ENCODE results near the gene ACVRL1. TPM values are rescaled to one million over a fixed set of nuclear protein-coding genes. Genes with fewer than 3 reads are reported as not detected.

Gene ACVRL1
- total and polyA plus RNA-seq, 9 of the 15 experiments (the other 6 are each of a cell fraction or from before 2014, with no cell fraction given), result 0.07 to 1.4 (median 0.30) TPM

DNA sequence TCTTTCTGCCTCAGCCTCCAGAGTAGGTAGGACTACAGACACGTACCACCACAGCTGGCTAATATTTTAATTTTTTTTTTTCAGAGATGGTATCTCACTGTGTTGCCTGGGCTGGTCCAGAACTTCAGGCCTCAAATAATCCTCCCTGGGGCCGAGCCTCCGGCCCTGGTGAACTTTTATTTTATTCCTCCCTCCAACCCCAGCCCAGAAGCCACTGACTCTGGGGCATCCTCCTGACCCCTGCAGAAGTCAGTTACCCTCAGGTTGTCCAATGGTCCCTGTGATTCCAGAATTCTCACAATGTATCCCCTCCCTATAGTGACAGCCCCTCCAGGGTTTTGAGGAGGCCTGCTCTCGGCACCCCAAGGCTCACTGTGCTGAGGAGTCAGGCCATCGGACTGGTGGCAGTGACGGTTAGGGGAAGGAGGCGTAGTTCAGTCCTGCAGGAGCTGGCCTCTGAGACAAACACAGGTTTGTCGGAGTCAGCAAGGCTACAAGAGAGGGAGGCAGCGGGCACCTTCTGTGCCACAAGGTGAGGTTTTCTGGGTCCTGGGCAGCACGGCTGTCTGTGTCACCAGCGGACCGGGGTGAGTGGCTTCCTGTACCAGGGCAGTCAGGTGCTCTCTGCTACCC lies 39.4 kb upstream of the ACVRL1 start:
- Histone ChIP-seq H3K27ac (ENCODE audit: extremely low read depth, low read depth, low read length) (no peak overlapping the region), H3K4me2 (ENCODE audit: insufficient read depth, low read length) (no peak overlapping the region), H3K9ac (ENCODE audit: insufficient read depth in 1 of 2, low read depth in 2 of 2, low read length in 2 of 2) (peak overlapping the region in 1 of 2 experiments; percentile 40; a peak in 1 of 4 replicates), H3K36me3 (ENCODE audit: control insufficient read depth, insufficient read depth, low read length) (no peaks in the 10 kb centered on the region), H3K27me3 (ENCODE audit: control insufficient read depth in 2 of 2, insufficient read depth in 2 of 2, low read length in 2 of 2) (peaks cover 48 to 88% of the 10 kb centered on the region in 2 experiments), H3K9me1 (ENCODE audit: control insufficient read depth, insufficient read depth, low read length) (no peaks in the 10 kb centered on the region), H3K4me1 (replicated peaks in 1 of 2; ENCODE audit: control insufficient read depth in 2 of 2, insufficient read depth in 2 of 2, low read length in 2 of 2) (peaks cover 7 to 32% of the 10 kb centered on the region in 2 experiments; a peak in 4 of 5 replicates), H4K20me1 (replicated peaks; ENCODE audit: control insufficient read depth, insufficient read depth, low read length) (peaks cover 9% of the 10 kb centered on the region), H3K79me2 (ENCODE audit: control insufficient read depth, insufficient read depth, low read length) (no peaks in the 10 kb centered on the region), H2AFZ (ENCODE audit: low read depth, low read length) (no peak overlapping the region), H3K9me3 (replicated peaks; ENCODE audit: control insufficient read depth, insufficient read depth, low read depth, low read length) (no peaks in the 10 kb centered on the region), H3K4me3 (no peak overlapping the region)
- ChIA-PET CTCF (ENCODE audit: low intra/inter-chr PET ratio) (no interaction called here), POLR2A (no interaction called here)
- TF ChIP-seq DLX4 (CRISPR knock-in tag; IDR thresholded peaks at IDR 0.05), result no peak
- TF ChIP-seq BDP1 (IDR thresholded peaks at IDR 0.05; ENCODE audit: insufficient read depth, insufficient read length), result no peak
- TF ChIP-seq ZBTB17 (CRISPR knock-in tag; IDR thresholded peaks at IDR 0.05), result no peak
- no peak for TF ChIP-seq POLR2AphosphoS2 (IDR thresholded peaks at IDR 0.05; ENCODE audit: low read length)
- no peak for TF ChIP-seq NCOR1 (IDR thresholded peaks at IDR 0.05)
- no peak for TF ChIP-seq ZNF668 (CRISPR knock-in tag; IDR thresholded peaks at IDR 0.05)
- TF ChIP-seq, protein P1, sequence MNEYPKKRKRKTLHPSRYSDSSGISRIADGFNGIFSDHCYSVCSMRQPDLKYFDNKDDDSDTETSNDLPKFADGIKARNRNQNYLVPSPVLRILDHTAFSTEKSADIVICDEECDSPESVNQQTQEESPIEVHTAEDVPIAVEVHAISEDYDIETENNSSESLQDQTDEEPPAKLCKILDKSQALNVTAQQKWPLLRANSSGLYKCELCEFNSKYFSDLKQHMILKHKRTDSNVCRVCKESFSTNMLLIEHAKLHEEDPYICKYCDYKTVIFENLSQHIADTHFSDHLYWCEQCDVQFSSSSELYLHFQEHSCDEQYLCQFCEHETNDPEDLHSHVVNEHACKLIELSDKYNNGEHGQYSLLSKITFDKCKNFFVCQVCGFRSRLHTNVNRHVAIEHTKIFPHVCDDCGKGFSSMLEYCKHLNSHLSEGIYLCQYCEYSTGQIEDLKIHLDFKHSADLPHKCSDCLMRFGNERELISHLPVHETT (CRISPR knock-in tag; conservative IDR thresholded peaks at IDR 0.05 in 1 of 2, IDR thresholded peaks at IDR 0.05 in 1 of 2), result no peak
- TF ChIP-seq CBX8 (IDR thresholded peaks at IDR 0.05; ENCODE audit: borderline replicate concordance, extremely low read depth, low read depth, low read length, poor library complexity, severe bottlenecking), result no peak
- intact Hi-C loops (cut with micrococcal nuclease) (no loop called here), in situ Hi-C loops (cut with MboI) (no loop called here)
- no peak for DNase-seq (ENCODE audit: extremely low read depth in 1 of 4, low spot score in 3 of 4)
- WGBS (ENCODE audit: insufficient coverage, low coverage, missing lambda C conversion rate), result 20% methylated on average over 12 of the region's 12 CpGs
- BruUV-seq (replicated peaks), result no TSS peak
- no peak for ATAC-seq
- no peak for FAIRE-seq
